ENCODE results near the gene ARHGAP18. TPM values are rescaled to one million over a fixed set of nuclear protein-coding genes. Genes with fewer than 3 reads are reported as not detected.
A peak's percentile ranks its signal among the peaks of the same experiment; 100 is the strongest.

The ARHGAP18 gene
- polyA plus RNA-seq, 1 of the 3 experiments (the other 2 are of a cell fraction): 25.0 TPM

GRCh38 chr6:129694036-129694435, 15.9 kb downstream of the ARHGAP18 start:
- H3K9ac ChIP-seq: 0 out of 2 replicates have a peak overlapping the region, but pooled peaks have one; percentile 1
- peaks cover 100% of the 10 kb centered on the region for H3K79me2 ChIP-seq (ENCODE audit: insufficient read depth)
- peaks cover 0 to 17% of the 10 kb centered on the region in 2 experiments for H3K36me3 ChIP-seq (replicated peaks in 1 of 2; ENCODE audit: control insufficient read depth in 1 of 2, insufficient read depth in 2 of 2, low read length in 1 of 2)
- no peaks in the 10 kb centered on the region for H3K9me3 ChIP-seq
- 61% methylated on average over 2 of the region's 2 CpGs for WGBS (ENCODE audit: low lambda C conversion rate)
- DNase-seq: no peak
- H3F3A ChIP-seq (replicated peaks; ENCODE audit: insufficient read depth): peaks cover 4% of the 10 kb centered on the region
- H2AFZ ChIP-seq (ENCODE audit: low read depth): no peak overlapping the region
- H3K4me2 ChIP-seq: peak overlapping the region; percentile 52; the same call in 1 of the 2 replicates
- CTCF ChIA-PET: interaction anchor here (1.0 kb wide), 1 partner anchor 327 kb away, joined by 3 read pairs; no protein-coding TSS in a partner anchor
- peaks cover 0 to 69% of the 10 kb centered on the region in 2 experiments for H3K4me1 ChIP-seq (ENCODE audit: control insufficient read depth in 1 of 2, insufficient read depth in 2 of 2, low read depth in 1 of 2, low read length in 1 of 2)
- H4K20me1 ChIP-seq (ENCODE audit: insufficient read depth): no peaks in the 10 kb centered on the region
- H3K4me3 ChIP-seq (ENCODE audit: low read depth in 2 of 2, low read length in 1 of 2): no peak overlapping the region
- H3K9me2 ChIP-seq: no peaks in the 10 kb centered on the region
- POLR2A ChIA-PET: no interaction called here
- TF ChIP-seq NFIC (IDR thresholded peaks at IDR 0.05; ENCODE audit: borderline replicate concordance) (no peak), NRF1 (IDR thresholded peaks at IDR 0.05; ENCODE audit: low read depth, low read length) (no peak), JUND (IDR thresholded peaks at IDR 0.05) (no peak), USF2 (IDR thresholded peaks at IDR 0.05; ENCODE audit: borderline replicate concordance, low read depth, low read length) (no peak), MAX (IDR thresholded peaks at IDR 0.05; ENCODE audit: low read depth) (no peak), EP300 (IDR thresholded peaks at IDR 0.05; ENCODE audit: borderline replicate concordance in 1 of 2, low read depth in 1 of 2, low read length in 1 of 2) (no peak), FOXM1 (IDR thresholded peaks at IDR 0.05; ENCODE audit: low read depth) (no peak), CTCF (IDR thresholded peaks at IDR 0.05) (no peak), CHD2 (IDR thresholded peaks at IDR 0.05; ENCODE audit: low read length, partially characterized antibody) (no peak), SMC3 (IDR thresholded peaks at IDR 0.05; ENCODE audit: low read depth, low read length) (no peak)
- H3K27me3 ChIP-seq (ENCODE audit: insufficient read depth): no peaks in the 10 kb centered on the region
- peak overlapping the region in 1 of 2 experiments; percentile 97; a peak in 2 of 4 replicates for H3K27ac ChIP-seq (ENCODE audit: low read depth in 2 of 2, low read length in 1 of 2)

GRCh38 chr6:129692467-129692866, 17.5 kb downstream of the ARHGAP18 start:
- Histone ChIP-seq H3K9me2 (no peaks in the 10 kb centered on the region), H3K9ac (no peak overlapping the region), H3K79me2 (ENCODE audit: insufficient read depth) (peaks cover 100% of the 10 kb centered on the region), H3K4me3 (ENCODE audit: low read depth in 2 of 2, low read length in 1 of 2) (no peak overlapping the region), H2AFZ (ENCODE audit: low read depth) (no peak overlapping the region), H3F3A (replicated peaks; ENCODE audit: insufficient read depth) (peaks cover 14% of the 10 kb centered on the region), H3K9me3 (no peaks in the 10 kb centered on the region), H3K4me2 (peak overlapping the region; percentile 35; the same call in 1 of the 2 replicates), H3K36me3 (replicated peaks in 1 of 2; ENCODE audit: control insufficient read depth in 1 of 2, insufficient read depth in 2 of 2, low read length in 1 of 2) (peaks cover 0 to 31% of the 10 kb centered on the region in 2 experiments), H4K20me1 (ENCODE audit: insufficient read depth) (no peaks in the 10 kb centered on the region), H3K27me3 (ENCODE audit: insufficient read depth) (no peaks in the 10 kb centered on the region), H3K4me1 (ENCODE audit: control insufficient read depth in 1 of 2, insufficient read depth in 2 of 2, low read depth in 1 of 2, low read length in 1 of 2) (peaks cover 0 to 69% of the 10 kb centered on the region in 2 experiments), H3K27ac (ENCODE audit: low read depth in 2 of 2, low read length in 1 of 2) (peak overlapping the region in 1 of 2 experiments; percentile 97; a peak in 2 of 4 replicates)
- no peak for DNase-seq
- POLR2A ChIA-PET: no interaction called here
- TF ChIP-seq FOXM1 (IDR thresholded peaks at IDR 0.05; ENCODE audit: low read depth) (no peak), TCF12 (IDR thresholded peaks at IDR 0.05) (no peak), USF1 (IDR thresholded peaks at IDR 0.05; ENCODE audit: borderline replicate concordance, low read depth) (no peak), MEF2A (IDR thresholded peaks at IDR 0.05; ENCODE audit: borderline replicate concordance, low read depth) (no peak), NRF1 (IDR thresholded peaks at IDR 0.05; ENCODE audit: low read depth, low read length) (no peak), MAX (IDR thresholded peaks at IDR 0.05; ENCODE audit: low read depth) (no peak), FOSL2 (IDR thresholded peaks at IDR 0.05; ENCODE audit: borderline replicate concordance, low read depth) (no peak)
- WGBS (ENCODE audit: low lambda C conversion rate): 70% methylated on average over 2 of the region's 2 CpGs
- CTCF ChIA-PET: no interaction called here

All from SK-N-SH (cell line).